Mucosa of rectum (tissue), 2 donors: Measurements from ENCODE around the gene BRICD5.
"Not testable (repeated sequence)": the region's sequence is repeated elsewhere in the genome, so short reads cannot be mapped to it uniquely, and the experiment has no call there.

Experiments used
- H3K27ac ChIP-seq, 2 donors: one replicate each; pipeline ENCODE4 v1.7.0; 2013; ENCODE audit warnings: inconsistent platforms in 2 of 2, low read depth in 2 of 2, low read length in 2 of 2
- H3K27me3 ChIP-seq, 2 donors: one replicate each; pipeline ENCODE4 v1.7.0; 2013; ENCODE audit warnings: low read length in 2 of 2; ENCODE audit not compliant: control insufficient read depth in 2 of 2, insufficient read depth in 2 of 2
- H3K36me3 ChIP-seq, 2 donors: one replicate each; pipeline ENCODE4 v1.7.0; 2013; ENCODE audit warnings: low read length in 2 of 2; ENCODE audit not compliant: control insufficient read depth in 2 of 2, insufficient read depth in 2 of 2
- H3K4me1 ChIP-seq, 2 donors: one replicate each; pipeline ENCODE4 v1.7.0; 2013; ENCODE audit warnings: low read length in 2 of 2, mild to moderate bottlenecking in 1 of 2; ENCODE audit not compliant: control insufficient read depth in 2 of 2, insufficient read depth in 2 of 2
- H3K4me3 ChIP-seq, 2 donors: one replicate each; pipeline ENCODE4 v1.7.0; 2013; ENCODE audit warnings: low read length in 2 of 2
- H3K9ac ChIP-seq, 2 donors: one replicate each; pipeline ENCODE4 v1.7.0; 2013; ENCODE audit warnings: low read length in 2 of 2, low read depth in 1 of 2, mild to moderate bottlenecking in 1 of 2
- H3K9me3 ChIP-seq, 2 donors: one replicate each; pipeline ENCODE4 v1.7.0; 2013; ENCODE audit warnings: low read length in 2 of 2; ENCODE audit not compliant: control insufficient read depth in 2 of 2
- donor health status: healthy.
- donor health status: Normal muscosa, but diverticular disease.

The BRICD5 gene

GRCh38 chr16:2210386-2211365 lies at the start of gene BRICD5:
Gene BRICD5, minus strand, starts transcription at chr16:2210863. Its CDS starts 30 bp downstream, at chr16:2210833.
- Histone ChIP-seq H3K27me3 (no peaks in the 10 kb centered on the region), H3K9ac (no peak within 1 kb of the TSS), H3K4me1 (peaks cover 25 to 31% of the 10 kb centered on the region in 2 donors), H3K27ac (no peak within 1 kb of the TSS), H3K36me3 (peaks cover 11 to 19% of the 10 kb centered on the region in 2 donors), H3K4me3 (no peak within 1 kb of the TSS), H3K9me3 (no peaks in the 10 kb centered on the region)

- Histone ChIP-seq H3K9ac (no peak overlapping the region), H3K36me3 (peaks cover 49 to 73% of the 10 kb centered on the region in 2 donors)
Measured at GRCh38 chr16:2260250-2260649, 49.6 kb upstream of the BRICD5 start.

GRCh38 chr16:2258530-2258929 lies 47.9 kb upstream of the BRICD5 start:
- H3K36me3 ChIP-seq, result peaks cover 59 to 70% of the 10 kb centered on the region in 2 donors
- not testable (repeated sequence) for H3K27ac ChIP-seq, H3K27me3 ChIP-seq, H3K4me3 ChIP-seq, H3K4me1 ChIP-seq, H3K9me3 ChIP-seq, H3K9ac ChIP-seq

More at GRCh38 chr16:2260250-2260649, 49.6 kb upstream of the BRICD5 start:
- H3K4me3 ChIP-seq, result no peak overlapping the region
- no peaks in the 10 kb centered on the region for H3K4me1 ChIP-seq
- no peaks in the 10 kb centered on the region for H3K9me3 ChIP-seq
- no peaks in the 10 kb centered on the region for H3K27me3 ChIP-seq
- no peak overlapping the region for H3K27ac ChIP-seq

- no peak overlapping the region for H3K4me3 ChIP-seq
- H3K27ac ChIP-seq, result no peak overlapping the region
- H3K9me3 ChIP-seq, result no peaks in the 10 kb centered on the region
- H3K9ac ChIP-seq, result no peak overlapping the region
- no peaks in the 10 kb centered on the region for H3K27me3 ChIP-seq
- H3K36me3 ChIP-seq, result peaks cover 62 to 67% of the 10 kb centered on the region in 2 donors
- H3K4me1 ChIP-seq, result no peaks in the 10 kb centered on the region
Measured at GRCh38 chr16:2257726-2258125, 47.1 kb upstream of the BRICD5 start.

GRCh38 chr16:2256531-2257140 lies 46.0 kb upstream of the BRICD5 start:
- Histone ChIP-seq H3K27me3 (no peaks in the 10 kb centered on the region), H3K27ac (no peak overlapping the region), H3K9me3 (no peaks in the 10 kb centered on the region), H3K4me3 (no peak overlapping the region), H3K36me3 (peaks cover 52 to 56% of the 10 kb centered on the region in 2 donors), H3K4me1 (peaks cover 7% of the 10 kb centered on the region in 2 donors), H3K9ac (no peak overlapping the region)

- H3K36me3 ChIP-seq, result peaks cover 43 to 45% of the 10 kb centered on the region in 2 donors
- H3K9ac ChIP-seq, result no peak overlapping the region
- peaks cover 11 to 16% of the 10 kb centered on the region in 2 donors for H3K4me1 ChIP-seq
- H3K9me3 ChIP-seq, result no peaks in the 10 kb centered on the region
- no peak overlapping the region for H3K4me3 ChIP-seq
- H3K27ac ChIP-seq, result no peak overlapping the region
- H3K27me3 ChIP-seq, result no peaks in the 10 kb centered on the region
Measured at GRCh38 chr16:2253293-2253692, 42.6 kb upstream of the BRICD5 start.

- Histone ChIP-seq H3K9ac (no peak overlapping the region), H3K36me3 (peaks cover 38 to 43% of the 10 kb centered on the region in 2 donors), H3K27ac (no peak overlapping the region)
Measured at GRCh38 chr16:2252806-2253148, 42.1 kb upstream of the BRICD5 start.

GRCh38 chr16:2251296-2252111 lies 40.8 kb upstream of the BRICD5 start, which contains the start of gene ECI1:
Gene ECI1, minus strand, starts transcription at chr16:2251587. Its CDS starts 21 bp downstream, at chr16:2251566.
- H3K9ac ChIP-seq, result peak within 1 kb of the TSS; percentile 80 to 84
- no peaks in the 10 kb centered on the region for H3K9me3 ChIP-seq
- no peaks in the 10 kb centered on the region for H3K27me3 ChIP-seq
- peak within 1 kb of the TSS; percentile 78 to 83 for H3K4me3 ChIP-seq
- peaks cover 11 to 16% of the 10 kb centered on the region in 2 donors for H3K4me1 ChIP-seq
- H3K27ac ChIP-seq, result peak within 1 kb of the TSS; percentile 89
- H3K36me3 ChIP-seq, result peaks cover 28 to 34% of the 10 kb centered on the region in 2 donors

More at GRCh38 chr16:2252806-2253148, 42.1 kb upstream of the BRICD5 start:
- Histone ChIP-seq H3K27me3 (no peaks in the 10 kb centered on the region), H3K9me3 (no peaks in the 10 kb centered on the region), H3K4me1 (peaks cover 11 to 16% of the 10 kb centered on the region in 2 donors), H3K4me3 (no peak overlapping the region)

GRCh38 chr16:2250652-2251295 lies 40.1 kb upstream of the BRICD5 start:
- Histone ChIP-seq H3K4me3 (peak overlapping the region; percentile 78 to 83), H3K27ac (peak overlapping the region; percentile 89), H3K36me3 (peaks cover 28 to 34% of the 10 kb centered on the region in 2 donors)

More at GRCh38 chr16:2250652-2251295, 40.1 kb upstream of the BRICD5 start:
- Histone ChIP-seq H3K27me3 (no peaks in the 10 kb centered on the region), H3K9me3 (no peaks in the 10 kb centered on the region), H3K9ac (peak overlapping the region; percentile 80 to 84), H3K4me1 (peaks cover 11 to 16% of the 10 kb centered on the region in 2 donors)
